Thoracic aorta (tissue), 2 donors: ENCODE measurements around the gene SYNC. TPM values are rescaled to one million over a fixed set of nuclear protein-coding genes. Genes with fewer than 3 reads are reported as not detected.
"Not testable (repeated sequence)": the region's sequence is repeated elsewhere in the genome, so short reads cannot be mapped to it uniquely, and the experiment has no call there.

Experiments used
- ATAC-seq: fragments of 150-250 bp; one replicate; pipeline ENCODE4 v1.8.0; 2017; ENCODE audit warnings: low read depth; ENCODE audit not compliant: insufficient number of reproducible peaks, low FRiP score
- DNase-seq: peaks from one replicate; pipeline ENCODE4 v3.0.0-alpha.2; 2020; ENCODE audit warnings: low spot score
- H3K27ac ChIP-seq, 2 donors: fragments of 200-600 bp; sonication (generic); 1 replicate in 1 of 2; 2 replicates in 1 of 2; pipeline ENCODE4 v1.5.1; 2016; ENCODE audit warnings: mild to moderate bottlenecking in 2 of 2, moderate library complexity in 2 of 2
- H3K27me3 ChIP-seq: fragments of 200-600 bp; sonication (generic); replicated peaks from 2 replicates; pipeline ENCODE4 v1.6.0; 2016; ENCODE audit warnings: mild to moderate bottlenecking; ENCODE audit not compliant: insufficient read depth
- H3K36me3 ChIP-seq: fragments of 200-600 bp; sonication (generic); one replicate; pipeline ENCODE4 v1.5.1; 2016
- H3K4me1 ChIP-seq, 2 donors: fragments of 200-600 bp; sonication (generic); 1 replicate in 1 of 2; 2 replicates in 1 of 2; pipeline versions ENCODE4 v1.5.1 to v1.6.0; 2016; ENCODE audit warnings: low read depth in 2 of 2, mild to moderate bottlenecking in 1 of 2; ENCODE audit not compliant: control insufficient read depth in 1 of 2
- H3K4me3 ChIP-seq: fragments of 200-600 bp; sonication (generic); 2 replicates; pipeline ENCODE4 v1.5.1; 2016; ENCODE audit warnings: mild to moderate bottlenecking
- H3K9me3 ChIP-seq: fragments of 200-600 bp; sonication (generic); 2 replicates; pipeline ENCODE4 v1.5.1; 2016
- total RNA-seq, 2 donors: library from RNA; depleted of rRNA; stranded (reverse); fragments of >200 nt; gene quantifications; one replicate each; pipeline versions ENCODE4 v1.1.0 to v1.2.3, GENCODE V29; 2016
- TF ChIP-seq, protein P1 (sequence below): fragments of 200-600 bp; sonication (generic); IDR thresholded peaks from one replicate; pipeline ENCODE4 v1.5.1; 2019; ENCODE audit warnings: antibody characterized with exemption

The SYNC gene
- total RNA-seq, 2 donors from 2014 or later, result 71.5 to 119 TPM

DNA sequence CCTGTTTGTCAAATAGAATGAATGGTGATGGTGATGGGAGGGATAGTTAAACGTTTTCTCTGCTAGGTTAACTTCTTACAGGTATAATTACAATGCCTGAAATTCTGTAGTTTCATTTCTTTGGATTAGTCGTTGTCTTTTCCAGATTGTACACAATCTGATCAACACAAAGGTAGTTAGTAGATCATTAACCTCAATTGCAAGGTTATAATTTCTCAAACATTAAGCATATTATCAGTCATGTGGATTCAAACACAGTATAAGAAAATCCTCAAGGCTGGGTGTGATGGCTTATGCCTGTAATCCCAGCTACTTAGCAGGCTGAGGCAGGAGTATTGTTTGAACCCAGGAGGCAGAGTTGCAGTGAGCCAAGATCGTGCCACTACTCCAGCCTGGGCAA lies 20.6 kb downstream of the SYNC start:
- peaks cover 48% of the 10 kb centered on the region for H3K36me3 ChIP-seq
- DNase-seq, result no peak
- H3K4me3 ChIP-seq, result no peak overlapping the region
- ATAC-seq, result no peak
- H3K9me3 ChIP-seq, result no peaks in the 10 kb centered on the region
- H3K27ac ChIP-seq, result no peak overlapping the region
- H3K4me1 ChIP-seq, result peaks cover 5 to 45% of the 10 kb centered on the region in 2 donors
- TF ChIP-seq, protein P1, sequence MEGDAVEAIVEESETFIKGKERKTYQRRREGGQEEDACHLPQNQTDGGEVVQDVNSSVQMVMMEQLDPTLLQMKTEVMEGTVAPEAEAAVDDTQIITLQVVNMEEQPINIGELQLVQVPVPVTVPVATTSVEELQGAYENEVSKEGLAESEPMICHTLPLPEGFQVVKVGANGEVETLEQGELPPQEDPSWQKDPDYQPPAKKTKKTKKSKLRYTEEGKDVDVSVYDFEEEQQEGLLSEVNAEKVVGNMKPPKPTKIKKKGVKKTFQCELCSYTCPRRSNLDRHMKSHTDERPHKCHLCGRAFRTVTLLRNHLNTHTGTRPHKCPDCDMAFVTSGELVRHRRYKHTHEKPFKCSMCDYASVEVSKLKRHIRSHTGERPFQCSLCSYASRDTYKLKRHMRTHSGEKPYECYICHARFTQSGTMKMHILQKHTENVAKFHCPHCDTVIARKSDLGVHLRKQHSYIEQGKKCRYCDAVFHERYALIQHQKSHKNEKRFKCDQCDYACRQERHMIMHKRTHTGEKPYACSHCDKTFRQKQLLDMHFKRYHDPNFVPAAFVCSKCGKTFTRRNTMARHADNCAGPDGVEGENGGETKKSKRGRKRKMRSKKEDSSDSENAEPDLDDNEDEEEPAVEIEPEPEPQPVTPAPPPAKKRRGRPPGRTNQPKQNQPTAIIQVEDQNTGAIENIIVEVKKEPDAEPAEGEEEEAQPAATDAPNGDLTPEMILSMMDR, result no peak
- H3K27me3 ChIP-seq, result no peaks in the 10 kb centered on the region

DNA sequence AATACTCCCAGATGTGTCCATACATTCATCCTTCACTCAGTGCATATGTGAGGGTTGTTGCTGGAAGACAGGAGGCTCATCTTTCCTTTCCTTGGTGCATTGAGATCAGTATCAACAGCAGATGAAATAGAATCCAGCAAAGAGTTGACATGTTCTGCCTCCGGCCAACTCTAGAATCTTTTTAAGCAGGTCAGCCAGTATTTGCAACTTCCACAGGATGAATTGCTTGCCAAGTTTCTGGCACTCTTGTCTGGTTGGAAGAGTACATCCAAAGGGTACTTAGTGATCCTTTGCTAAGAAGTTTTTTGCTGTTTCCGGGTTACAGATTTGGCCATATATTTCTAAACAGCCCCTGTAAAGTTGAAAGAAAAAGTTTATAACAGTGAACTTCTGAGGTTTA lies 21.1 kb downstream of the SYNC start:
- H3K4me3 ChIP-seq, result no peak overlapping the region
- no peaks in the 10 kb centered on the region for H3K27me3 ChIP-seq
- peaks cover 5 to 41% of the 10 kb centered on the region in 2 donors for H3K4me1 ChIP-seq
- no peak overlapping the region for H3K27ac ChIP-seq
- DNase-seq (no peak), ATAC-seq (no peak)
- H3K36me3 ChIP-seq, result peaks cover 45% of the 10 kb centered on the region
- TF ChIP-seq, protein P1, result no peak
- no peaks in the 10 kb centered on the region for H3K9me3 ChIP-seq

GRCh38 chr1:32680642-32681041 lies 21.9 kb downstream of the SYNC start:
- H3K4me1 ChIP-seq, result peaks cover 5 to 35% of the 10 kb centered on the region in 2 donors
- TF ChIP-seq, protein P1, result no peak
- DNase-seq (no peak), ATAC-seq (no peak)
- no peaks in the 10 kb centered on the region for H3K9me3 ChIP-seq
- no peak overlapping the region for H3K4me3 ChIP-seq
- no peaks in the 10 kb centered on the region for H3K27me3 ChIP-seq
- H3K27ac ChIP-seq, result no peak overlapping the region
- H3K36me3 ChIP-seq, result peaks cover 42% of the 10 kb centered on the region

DNA sequence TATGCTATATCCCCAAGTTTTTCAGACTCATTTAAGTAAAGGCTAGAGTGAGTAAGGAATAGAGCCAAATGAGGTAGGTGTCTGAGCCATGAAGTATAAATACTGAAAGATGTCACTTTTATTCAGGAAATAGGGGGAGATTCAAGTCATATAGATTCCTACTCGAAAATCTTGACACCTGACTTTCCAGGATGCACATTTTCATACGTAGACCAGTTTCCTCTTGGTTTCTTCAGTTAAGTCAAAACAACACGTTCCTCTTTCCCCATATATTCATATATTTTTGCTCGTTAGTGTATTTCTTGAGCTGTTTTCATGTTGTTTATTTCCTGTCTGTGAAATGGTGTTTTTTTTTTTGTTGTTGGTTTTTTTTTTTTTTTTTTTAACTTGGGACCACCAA lies 22.6 kb downstream of the SYNC start:
- not testable (repeated sequence) for DNase-seq, H3K4me3 ChIP-seq, H3K27me3 ChIP-seq, H3K9me3 ChIP-seq, H3K27ac ChIP-seq, ATAC-seq
- Histone ChIP-seq H3K36me3 (peaks cover 40% of the 10 kb centered on the region), H3K4me1 (peaks cover 5 to 29% of the 10 kb centered on the region in 2 donors)

- Histone ChIP-seq H3K27ac (peak overlapping the region; percentile 3 to 15), H3K4me1 (peaks cover 0 to 14% of the 10 kb centered on the region in 2 donors), H3K36me3 (peaks cover 48% of the 10 kb centered on the region), H3K9me3 (no peaks in the 10 kb centered on the region), H3K27me3 (no peaks in the 10 kb centered on the region), H3K4me3 (no peak overlapping the region)
- no peak for DNase-seq
- TF ChIP-seq, protein P1, result no peak
- no peak for ATAC-seq
These were observed 25.6 kb downstream of the SYNC start for GRCh38 chr1:32676945-32677344.

DNA sequence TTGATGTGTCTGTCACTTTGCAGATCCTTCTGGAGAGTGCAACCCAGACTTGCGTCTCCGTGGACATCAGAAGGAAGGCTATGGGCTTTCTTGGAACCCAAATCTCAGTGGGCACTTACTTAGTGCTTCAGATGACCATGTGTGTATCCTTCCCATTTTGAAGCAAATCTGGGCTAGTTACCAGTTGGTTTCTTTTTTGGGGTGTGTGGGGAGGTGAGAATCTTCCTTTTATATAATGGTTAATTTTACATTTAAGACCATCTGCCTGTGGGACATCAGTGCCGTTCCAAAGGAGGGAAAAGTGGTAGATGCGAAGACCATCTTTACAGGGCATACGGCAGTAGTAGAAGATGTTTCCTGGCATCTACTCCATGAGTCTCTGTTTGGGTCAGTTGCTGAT lies 33.9 kb downstream of the SYNC start:
- not testable (repeated sequence) for ATAC-seq, H3K27me3 ChIP-seq, H3K27ac ChIP-seq, H3K9me3 ChIP-seq, H3K4me1 ChIP-seq, H3K4me3 ChIP-seq, DNase-seq
- peaks cover 53% of the 10 kb centered on the region for H3K36me3 ChIP-seq
